ACC112 (cell line): ENCODE results near the gene MTARC2.

Source experiments
- H2AFZ ChIP-seq: fragments of 200-600 bp; sonication (generic); one replicate; pipeline ENCODE4 v1.6.0; 2017; ENCODE audit warnings: antibody characterized with exemption, low read length; ENCODE audit not compliant: unreplicated experiment
- H3K27ac ChIP-seq: fragments of 200-600 bp; sonication (generic); 2 replicates; pipeline ENCODE4 v1.5.1; 2014; ENCODE audit warnings: low read depth, mild to moderate bottlenecking, antibody characterized with exemption, low read length, moderate library complexity
- H3K27me3 ChIP-seq: fragments of 200-600 bp; sonication (generic); 2 replicates; pipeline ENCODE4 v1.6.1; 2014; ENCODE audit warnings: mild to moderate bottlenecking, antibody characterized with exemption, low read length, moderate library complexity, mixed read lengths; ENCODE audit not compliant: insufficient read depth
- H3K36me3 ChIP-seq: fragments of 200-600 bp; sonication (generic); 2 replicates; pipeline ENCODE4 v1.6.1; 2016; ENCODE audit warnings: mild to moderate bottlenecking, antibody characterized with exemption, low read length, moderate library complexity, mixed read lengths; ENCODE audit not compliant: insufficient read depth
- H3K4me1 ChIP-seq: fragments of 200-600 bp; sonication (generic); one replicate; pipeline ENCODE4 v1.6.1; 2016; ENCODE audit warnings: low read length, mixed read lengths; ENCODE audit not compliant: insufficient read depth, unreplicated experiment, control insufficient read depth
- H3K4me3 ChIP-seq: fragments of 200-600 bp; sonication (generic); 2 replicates; pipeline ENCODE4 v1.5.1; 2014; ENCODE audit warnings: mild to moderate bottlenecking, low read depth, low read length
- H3K79me2 ChIP-seq: fragments of 200-600 bp; sonication (generic); one replicate; pipeline ENCODE4 v1.6.0; 2016; ENCODE audit warnings: low read length; ENCODE audit not compliant: control insufficient read depth, unreplicated experiment, insufficient read depth

MTARC2 gene

GRCh38 chr1:220768126-220768601 lies 20.0 kb downstream of the MTARC2 start:
- Histone ChIP-seq H3K4me1 (no peaks in the 10 kb centered on the region), H3K27ac (no peak overlapping the region), H3K36me3 (no peaks in the 10 kb centered on the region), H2AFZ (no peak overlapping the region), H3K79me2 (no peaks in the 10 kb centered on the region), H3K27me3 (no peaks in the 10 kb centered on the region), H3K4me3 (no peak overlapping the region)

GRCh38 chr1:220769205-220769604 lies 21.1 kb downstream of the MTARC2 start:
- H2AFZ ChIP-seq = no peak overlapping the region
- H3K4me3 ChIP-seq = no peak overlapping the region
- no peaks in the 10 kb centered on the region for H3K4me1 ChIP-seq
- no peaks in the 10 kb centered on the region for H3K27me3 ChIP-seq
- no peaks in the 10 kb centered on the region for H3K79me2 ChIP-seq
- H3K36me3 ChIP-seq = no peaks in the 10 kb centered on the region
- no peak overlapping the region for H3K27ac ChIP-seq

- Histone ChIP-seq H3K79me2 (no peaks in the 10 kb centered on the region), H3K36me3 (no peaks in the 10 kb centered on the region), H3K27ac (no peak overlapping the region), H3K27me3 (no peaks in the 10 kb centered on the region), H3K4me1 (no peaks in the 10 kb centered on the region), H2AFZ (no peak overlapping the region), H3K4me3 (no peak overlapping the region)
Measured at GRCh38 chr1:220770245-220770913, 22.3 kb downstream of the MTARC2 start.

- Histone ChIP-seq H3K79me2 (no peaks in the 10 kb centered on the region), H3K27ac (no peak overlapping the region), H3K27me3 (no peaks in the 10 kb centered on the region), H3K4me3 (no peak overlapping the region), H2AFZ (no peak overlapping the region), H3K4me1 (peaks cover 3% of the 10 kb centered on the region), H3K36me3 (no peaks in the 10 kb centered on the region)
Measured at GRCh38 chr1:220772846-220773245, 24.7 kb downstream of the MTARC2 start.

GRCh38 chr1:220775240-220775853 lies 27.2 kb downstream of the MTARC2 start:
- H3K27me3 ChIP-seq = no peaks in the 10 kb centered on the region
- no peak overlapping the region for H3K27ac ChIP-seq
- no peak overlapping the region for H3K4me3 ChIP-seq
- H3K79me2 ChIP-seq = no peaks in the 10 kb centered on the region
- H3K4me1 ChIP-seq = peaks cover 3% of the 10 kb centered on the region
- H2AFZ ChIP-seq = no peak overlapping the region
- no peaks in the 10 kb centered on the region for H3K36me3 ChIP-seq

- no peaks in the 10 kb centered on the region for H3K27me3 ChIP-seq
- no peaks in the 10 kb centered on the region for H3K36me3 ChIP-seq
- H3K4me1 ChIP-seq = peaks cover 3% of the 10 kb centered on the region
- no peak overlapping the region for H3K4me3 ChIP-seq
- no peak overlapping the region for H2AFZ ChIP-seq
- no peak overlapping the region for H3K27ac ChIP-seq
- no peaks in the 10 kb centered on the region for H3K79me2 ChIP-seq
Measured at GRCh38 chr1:220776254-220776653, 28.1 kb downstream of the MTARC2 start.

- no peak overlapping the region for H3K4me3 ChIP-seq
- H3K36me3 ChIP-seq = no peaks in the 10 kb centered on the region
- no peak overlapping the region for H2AFZ ChIP-seq
- H3K4me1 ChIP-seq = peaks cover 3% of the 10 kb centered on the region
- H3K27ac ChIP-seq = no peak overlapping the region
- no peaks in the 10 kb centered on the region for H3K27me3 ChIP-seq
- H3K79me2 ChIP-seq = no peaks in the 10 kb centered on the region
Measured at GRCh38 chr1:220776720-220777326, 28.7 kb downstream of the MTARC2 start.

- no peaks in the 10 kb centered on the region for H3K27me3 ChIP-seq
- H3K27ac ChIP-seq = no peak overlapping the region
- no peaks in the 10 kb centered on the region for H3K4me1 ChIP-seq
- no peaks in the 10 kb centered on the region for H3K36me3 ChIP-seq
- H3K79me2 ChIP-seq = no peaks in the 10 kb centered on the region
- no peak overlapping the region for H2AFZ ChIP-seq
- H3K4me3 ChIP-seq = no peak overlapping the region
Measured at GRCh38 chr1:220783453-220783852, 35.3 kb downstream of the MTARC2 start.

- Histone ChIP-seq H3K4me1 (no peaks in the 10 kb centered on the region), H3K27ac (no peak overlapping the region), H3K79me2 (no peaks in the 10 kb centered on the region), H3K36me3 (no peaks in the 10 kb centered on the region), H2AFZ (no peak overlapping the region), H3K27me3 (no peaks in the 10 kb centered on the region), H3K4me3 (no peak overlapping the region)
Measured at GRCh38 chr1:220784751-220785150, 36.6 kb downstream of the MTARC2 start.

GRCh38 chr1:220785166-220786056 lies 37.3 kb downstream of the MTARC2 start:
- no peak overlapping the region for H3K27ac ChIP-seq
- H3K27me3 ChIP-seq = no peaks in the 10 kb centered on the region
- H2AFZ ChIP-seq = no peak overlapping the region
- no peak overlapping the region for H3K4me3 ChIP-seq
- H3K36me3 ChIP-seq = no peaks in the 10 kb centered on the region
- H3K79me2 ChIP-seq = no peaks in the 10 kb centered on the region
- no peaks in the 10 kb centered on the region for H3K4me1 ChIP-seq
